ENCODE results near the gene RNF123.

GRCh38 chr3:49747792-49748480 lies 58.6 kb downstream of the RNF123 start:
- TF ChIP-seq TEAD4 (CRISPR knock-in tag; IDR thresholded peaks at IDR 0.05) = no peak
- TF ChIP-seq, protein P1, sequence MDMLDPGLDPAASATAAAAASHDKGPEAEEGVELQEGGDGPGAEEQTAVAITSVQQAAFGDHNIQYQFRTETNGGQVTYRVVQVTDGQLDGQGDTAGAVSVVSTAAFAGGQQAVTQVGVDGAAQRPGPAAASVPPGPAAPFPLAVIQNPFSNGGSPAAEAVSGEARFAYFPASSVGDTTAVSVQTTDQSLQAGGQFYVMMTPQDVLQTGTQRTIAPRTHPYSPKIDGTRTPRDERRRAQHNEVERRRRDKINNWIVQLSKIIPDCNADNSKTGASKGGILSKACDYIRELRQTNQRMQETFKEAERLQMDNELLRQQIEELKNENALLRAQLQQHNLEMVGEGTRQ (CRISPR knock-in tag; IDR thresholded peaks at IDR 0.05) = no peak
- TF ChIP-seq, protein P2, sequence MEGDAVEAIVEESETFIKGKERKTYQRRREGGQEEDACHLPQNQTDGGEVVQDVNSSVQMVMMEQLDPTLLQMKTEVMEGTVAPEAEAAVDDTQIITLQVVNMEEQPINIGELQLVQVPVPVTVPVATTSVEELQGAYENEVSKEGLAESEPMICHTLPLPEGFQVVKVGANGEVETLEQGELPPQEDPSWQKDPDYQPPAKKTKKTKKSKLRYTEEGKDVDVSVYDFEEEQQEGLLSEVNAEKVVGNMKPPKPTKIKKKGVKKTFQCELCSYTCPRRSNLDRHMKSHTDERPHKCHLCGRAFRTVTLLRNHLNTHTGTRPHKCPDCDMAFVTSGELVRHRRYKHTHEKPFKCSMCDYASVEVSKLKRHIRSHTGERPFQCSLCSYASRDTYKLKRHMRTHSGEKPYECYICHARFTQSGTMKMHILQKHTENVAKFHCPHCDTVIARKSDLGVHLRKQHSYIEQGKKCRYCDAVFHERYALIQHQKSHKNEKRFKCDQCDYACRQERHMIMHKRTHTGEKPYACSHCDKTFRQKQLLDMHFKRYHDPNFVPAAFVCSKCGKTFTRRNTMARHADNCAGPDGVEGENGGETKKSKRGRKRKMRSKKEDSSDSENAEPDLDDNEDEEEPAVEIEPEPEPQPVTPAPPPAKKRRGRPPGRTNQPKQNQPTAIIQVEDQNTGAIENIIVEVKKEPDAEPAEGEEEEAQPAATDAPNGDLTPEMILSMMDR (IDR thresholded peaks at IDR 0.05) = no peak
- no peak for TF ChIP-seq IRF2 (CRISPR knock-in tag; IDR thresholded peaks at IDR 0.05; ENCODE audit: borderline replicate concordance, low read depth)
- TF ChIP-seq, protein P3, sequence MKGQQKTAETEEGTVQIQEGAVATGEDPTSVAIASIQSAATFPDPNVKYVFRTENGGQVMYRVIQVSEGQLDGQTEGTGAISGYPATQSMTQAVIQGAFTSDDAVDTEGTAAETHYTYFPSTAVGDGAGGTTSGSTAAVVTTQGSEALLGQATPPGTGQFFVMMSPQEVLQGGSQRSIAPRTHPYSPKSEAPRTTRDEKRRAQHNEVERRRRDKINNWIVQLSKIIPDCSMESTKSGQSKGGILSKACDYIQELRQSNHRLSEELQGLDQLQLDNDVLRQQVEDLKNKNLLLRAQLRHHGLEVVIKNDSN (CRISPR knock-in tag; IDR thresholded peaks at IDR 0.05) = no peak
- TF ChIP-seq, protein P4, sequence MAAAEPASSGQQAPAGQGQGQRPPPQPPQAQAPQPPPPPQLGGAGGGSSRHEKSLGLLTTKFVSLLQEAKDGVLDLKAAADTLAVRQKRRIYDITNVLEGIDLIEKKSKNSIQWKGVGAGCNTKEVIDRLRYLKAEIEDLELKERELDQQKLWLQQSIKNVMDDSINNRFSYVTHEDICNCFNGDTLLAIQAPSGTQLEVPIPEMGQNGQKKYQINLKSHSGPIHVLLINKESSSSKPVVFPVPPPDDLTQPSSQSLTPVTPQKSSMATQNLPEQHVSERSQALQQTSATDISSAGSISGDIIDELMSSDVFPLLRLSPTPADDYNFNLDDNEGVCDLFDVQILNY (CRISPR knock-in tag; IDR thresholded peaks at IDR 0.05) = no peak
- no peak for TF ChIP-seq ZNF138 (CRISPR knock-in tag; conservative IDR thresholded peaks at IDR 0.05)
- TF ChIP-seq CREB1 (CRISPR knock-in tag; IDR thresholded peaks at IDR 0.05) = no peak
- TF ChIP-seq, protein P5, sequence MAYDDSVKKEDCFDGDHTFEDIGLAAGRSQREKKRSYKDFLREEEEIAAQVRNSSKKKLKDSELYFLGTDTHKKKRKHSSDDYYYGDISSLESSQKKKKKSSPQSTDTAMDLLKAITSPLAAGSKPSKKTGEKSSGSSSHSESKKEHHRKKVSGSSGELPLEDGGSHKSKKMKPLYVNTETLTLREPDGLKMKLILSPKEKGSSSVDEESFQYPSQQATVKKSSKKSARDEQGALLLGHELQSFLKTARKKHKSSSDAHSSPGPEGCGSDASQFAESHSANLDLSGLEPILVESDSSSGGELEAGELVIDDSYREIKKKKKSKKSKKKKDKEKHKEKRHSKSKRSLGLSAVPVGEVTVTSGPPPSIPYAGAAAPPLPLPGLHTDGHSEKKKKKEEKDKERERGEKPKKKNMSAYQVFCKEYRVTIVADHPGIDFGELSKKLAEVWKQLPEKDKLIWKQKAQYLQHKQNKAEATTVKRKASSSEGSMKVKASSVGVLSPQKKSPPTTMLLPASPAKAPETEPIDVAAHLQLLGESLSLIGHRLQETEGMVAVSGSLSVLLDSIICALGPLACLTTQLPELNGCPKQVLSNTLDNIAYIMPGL (CRISPR knock-in tag; IDR thresholded peaks at IDR 0.05) = no peak
- no peak for TF ChIP-seq NFE2L1 (CRISPR knock-in tag; IDR thresholded peaks at IDR 0.05)
